Measurements from ENCODE around the gene GHR. TPM values are rescaled to one million over a fixed set of nuclear protein-coding genes. Genes with fewer than 3 reads are reported as not detected.

Gene GHR
- total RNA-seq = 1.9 and 2.8 TPM in 2 replicates

GRCh38 chr5:42423285-42424165 lies at the start of gene GHR:
TSS of gene GHR (plus strand) at chr5:42423439. CDS start at chr5:42565875, 142,436 bp downstream.

GRCh38 chr5:42756606-42757601 lies 333.7 kb downstream of the GHR start, which contains the start of gene CCDC152:
TSS of gene CCDC152 (plus strand) at chr5:42756818. CDS start at chr5:42759122, 2,304 bp downstream.

